Cardiac fibroblast (primary cell): ENCODE data around the gene GALNT14.

Experiments used
- DNase-seq, 2 donors: peaks; one replicate each; pipeline versions ENCODE4 v3.0.0 to v3.0.0-alpha.2; 2010; ENCODE audit warnings: low read depth in 2 of 2
- H3K4me3 ChIP-seq, 2 donors: replicated peaks in 1 of 2; 1 replicate in 1 of 2; 2 replicates in 1 of 2; pipeline ENCODE4 v1.5.1; 2011; ENCODE audit warnings: low read depth in 2 of 2, low read length in 2 of 2, mild to moderate bottlenecking in 2 of 2, moderate library complexity in 1 of 2
- CTCF ChIP-seq: IDR thresholded peaks from one replicate; pipeline ENCODE4 v1.5.1; 2011; ENCODE audit warnings: low read depth, mild to moderate bottlenecking, low read length, inconsistent platforms

The GALNT14 gene

DNA sequence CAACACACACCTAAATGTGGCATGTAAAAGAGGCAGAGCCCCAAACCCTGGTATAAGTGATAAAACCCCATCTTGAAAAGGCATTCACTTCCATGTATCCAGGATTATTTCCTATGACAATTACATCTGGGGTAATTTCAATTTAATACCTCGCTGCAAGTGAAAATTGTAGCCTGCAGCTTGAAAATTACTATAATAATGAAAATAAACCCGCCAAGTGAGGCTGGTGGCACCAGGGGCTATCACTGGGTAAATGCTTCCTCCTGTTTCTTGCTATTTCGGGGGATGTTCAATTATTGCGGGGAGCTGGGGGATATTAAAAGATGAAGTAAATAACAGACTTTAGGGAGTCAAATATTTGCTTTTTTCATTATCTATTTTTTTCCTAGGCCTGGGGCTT is 171.5 kb downstream of the GALNT14 start:
- H3K4me3 ChIP-seq = no peak overlapping the region
- no peak for DNase-seq
- no peak for TF ChIP-seq CTCF

DNA sequence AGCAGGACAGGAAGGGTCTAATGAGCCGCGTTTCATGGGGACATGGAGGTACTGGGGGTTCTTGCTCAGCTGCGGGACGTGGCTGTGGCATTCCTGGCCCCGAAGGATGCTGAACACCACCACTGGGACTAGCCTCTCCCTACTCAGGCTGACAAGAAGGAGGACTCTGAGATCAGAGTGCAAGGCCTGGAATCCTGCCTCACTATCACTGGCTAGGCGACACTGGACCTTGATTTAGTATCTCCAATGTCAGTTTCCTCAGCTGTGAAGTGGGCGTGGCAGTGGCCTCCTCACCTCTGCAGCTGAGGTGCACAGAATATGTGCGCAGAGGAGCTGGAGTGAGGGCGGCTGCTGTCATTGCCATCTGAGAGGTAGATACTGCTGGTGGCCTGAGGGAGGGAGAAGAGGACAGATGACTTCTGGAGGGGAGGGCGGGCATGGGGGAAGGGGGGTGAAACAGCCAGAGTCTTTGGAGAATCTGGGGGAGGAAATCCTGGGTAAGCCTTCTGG is 173.2 kb downstream of the GALNT14 start:
- TF ChIP-seq CTCF = no peak
- DNase-seq = no peak

GRCh38 chr2:30964334-30965005 is 173.8 kb downstream of the GALNT14 start:
- no peak for TF ChIP-seq CTCF
- no peak for DNase-seq
- no peak overlapping the region for H3K4me3 ChIP-seq

More for the DNA sequence above, 173.2 kb downstream of the GALNT14 start:
- H3K4me3 ChIP-seq = no peak overlapping the region

DNA sequence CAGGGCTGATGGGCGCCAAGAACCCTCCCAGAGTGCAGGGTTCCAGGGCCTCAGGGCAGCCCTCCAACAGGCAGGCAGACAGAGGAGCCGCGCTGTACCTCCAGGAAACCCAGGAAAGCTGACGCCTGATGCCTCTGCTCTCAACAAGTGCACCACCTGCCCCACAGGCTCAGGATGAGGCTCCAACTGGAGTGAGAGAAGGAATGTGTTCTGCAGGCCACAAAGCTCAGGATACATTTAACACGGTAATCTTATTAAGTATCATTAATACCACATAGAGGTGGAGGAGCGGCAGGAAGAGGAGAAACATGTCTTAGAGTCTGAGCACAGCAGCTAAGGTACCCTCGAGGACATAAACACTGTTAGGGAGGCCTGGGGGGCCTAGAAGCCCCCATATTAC is 175.1 kb downstream of the GALNT14 start:
- H3K4me3 ChIP-seq = no peak overlapping the region
- TF ChIP-seq CTCF = no peak
- DNase-seq = no peak

- DNase-seq = no peak
- H3K4me3 ChIP-seq = no peak overlapping the region
- TF ChIP-seq CTCF = no peak
Measured at GRCh38 chr2:30960213-30960612, 178.0 kb downstream of the GALNT14 start.

GRCh38 chr2:30959653-30960052 is 178.6 kb downstream of the GALNT14 start:
- no peak overlapping the region for H3K4me3 ChIP-seq
- no peak for DNase-seq
- TF ChIP-seq CTCF = no peak

- DNase-seq = no peak
- TF ChIP-seq CTCF = no peak
- no peak overlapping the region for H3K4me3 ChIP-seq
Measured at GRCh38 chr2:30958918-30959265, 179.3 kb downstream of the GALNT14 start.
